Activated T-helper 9 cell treated with anti-CD3 and anti-CD28 coated beads, Interleukin-2, amount 50 U/mL, for 16 hours (primary cell): ENCODE results near the gene KRT85.
"Not testable (repeated sequence)": the region's sequence is repeated elsewhere in the genome, so short reads cannot be mapped to it uniquely, and the experiment has no call there.

Experiments
- DNase-seq: peaks from one replicate; pipeline ENCODE4 v3.0.0-alpha.2; 2020; ENCODE audit warnings: low read depth

The KRT85 gene

GRCh38 chr12:52323416-52324152, 43.7 kb downstream of the KRT85 start:
- no peak for DNase-seq

- no peak for DNase-seq
Measured at GRCh38 chr12:52323001-52323400, 44.3 kb downstream of the KRT85 start.

- no peak for DNase-seq
Measured at GRCh38 chr12:52322069-52322468, 45.2 kb downstream of the KRT85 start.

GRCh38 chr12:52321418-52321817, 45.9 kb downstream of the KRT85 start:
- no peak for DNase-seq

GRCh38 chr12:52320784-52321400, 46.4 kb downstream of the KRT85 start, which contains the start of gene KRT83:
Gene KRT83 (minus strand): TSS chr12:52321398. CDS start chr12:52321335, 63 bp downstream.
- DNase-seq = no peak

- no peak for DNase-seq
Measured at GRCh38 chr12:52319097-52319496, 48.2 kb downstream of the KRT85 start.

GRCh38 chr12:52318241-52318990, 48.9 kb downstream of the KRT85 start:
- DNase-seq = no peak

- no peak for DNase-seq
Measured at GRCh38 chr12:52317468-52318052, 49.7 kb downstream of the KRT85 start.

GRCh38 chr12:52316701-52317100, 50.6 kb downstream of the KRT85 start:
- DNase-seq = no peak

GRCh38 chr12:52316290-52316689, 51.0 kb downstream of the KRT85 start:
- DNase-seq = no peak

GRCh38 chr12:52315721-52316120, 51.6 kb downstream of the KRT85 start:
- not testable (repeated sequence) for DNase-seq

GRCh38 chr12:52314511-52314910, 52.8 kb downstream of the KRT85 start:
- DNase-seq = no peak

GRCh38 chr12:52313926-52314325, 53.4 kb downstream of the KRT85 start:
- no peak for DNase-seq

- no peak for DNase-seq
Measured at GRCh38 chr12:52313461-52313860, 53.8 kb downstream of the KRT85 start.

- DNase-seq = no peak
Measured at GRCh38 chr12:52312086-52312485, 55.2 kb downstream of the KRT85 start.

- no peak for DNase-seq
Measured at GRCh38 chr12:52311285-52311648, 56.0 kb downstream of the KRT85 start.

- no peak for DNase-seq
Measured at GRCh38 chr12:52310622-52311284, 56.5 kb downstream of the KRT85 start.
